Activated B cell treated with CpG ODN at 0.5 μM for 24 hours (primary cell): ENCODE results near the gene TEX13A. TPM values are rescaled to one million over a fixed set of nuclear protein-coding genes. Genes with fewer than 3 reads are reported as not detected.

Source experiments
- ATAC-seq: fragments of 200-7000 bp; cut with Tn5 transposase; one replicate; pipeline ENCODE4 v1.10.0; 2021; ENCODE audit warnings: low read depth, mild to moderate bottlenecking, moderate library complexity
- CTCF ChIA-PET: fragments of 350-600 bp; sonication (Branson Sonifier 250); formaldehyde crosslinking; loops from one replicate; lab custom pipeline; 2021; ENCODE audit warnings: antibody characterized with exemption; lab: Charles Lee
- POLR2A ChIA-PET: fragments of 350-600 bp; sonication (Branson Sonifier 250); formaldehyde crosslinking; loops from one replicate; lab custom pipeline; 2021; ENCODE audit warnings: antibody characterized with exemption; lab: Charles Lee
- DNase-seq: peaks from one replicate; pipeline ENCODE4 v3.0.0; 2022
- H3K27ac Mint-ChIP-seq: one replicate; pipeline ENCODE4 v1.8.0; 2020; ENCODE audit warnings: mixed read lengths
- H3K27me3 Mint-ChIP-seq: one replicate; pipeline ENCODE4 v1.8.0; 2021; ENCODE audit warnings: mixed read lengths
- H3K36me3 Mint-ChIP-seq: one replicate; pipeline ENCODE4 v1.8.0; 2021; ENCODE audit warnings: low read depth, mixed read lengths
- H3K4me1 Mint-ChIP-seq: one replicate; pipeline ENCODE4 v1.8.0; 2021; ENCODE audit warnings: mixed read lengths
- H3K4me3 Mint-ChIP-seq: one replicate; pipeline ENCODE4 v1.8.0; 2020; ENCODE audit warnings: mild to moderate bottlenecking, mixed read lengths
- H3K9me3 Mint-ChIP-seq: one replicate; pipeline ENCODE4 v1.8.0; 2020; ENCODE audit warnings: mixed read lengths
- intact Hi-C: fragments of 100-400 bp; cut with micrococcal nuclease; formaldehyde crosslinking; loops from one replicate; pipeline ENCODE4 v1.15.1; 2024
- total RNA-seq: library from RNA; stranded (reverse); gene quantifications from 2 replicates; pipeline ENCODE4 v1.2.3, GENCODE V29; 2022
- TF ChIP-seq, protein P1 (sequence below): fragments of 200-600 bp; IDR thresholded peaks from one replicate; pipeline ENCODE4 v1.8.0; 2022; ENCODE audit warnings: antibody characterized with exemption, mild to moderate bottlenecking

Gene TEX13A
- total RNA-seq, 1 donor from 2014 or later: not detected

DNA sequence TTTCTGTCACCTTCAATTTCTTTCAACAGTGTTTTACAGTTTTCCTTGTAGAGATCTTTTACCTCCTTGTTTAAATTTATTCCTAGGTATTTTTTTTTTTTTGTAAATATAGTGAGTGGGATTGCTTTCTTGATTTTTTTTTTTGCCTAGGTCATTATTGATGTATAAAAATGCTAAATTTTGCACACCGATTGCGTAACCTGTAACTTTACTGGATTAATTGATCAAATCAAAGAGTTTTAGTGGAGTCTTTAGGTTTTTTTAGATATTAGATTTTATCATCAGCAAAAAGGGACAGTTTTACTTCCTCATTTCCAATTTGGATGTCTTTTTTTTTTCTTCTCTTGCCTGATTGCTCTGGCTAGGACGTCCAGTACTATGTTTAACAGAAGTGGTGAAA, 40.9 kb downstream of the TEX13A start:
- no peaks in the 10 kb centered on the region for H3K9me3 Mint-ChIP-seq
- no peaks in the 10 kb centered on the region for H3K27me3 Mint-ChIP-seq
- no peak overlapping the region for H3K4me3 Mint-ChIP-seq
- ChIA-PET CTCF (no interaction called here), POLR2A (no interaction called here)
- H3K36me3 Mint-ChIP-seq: no peaks in the 10 kb centered on the region
- H3K4me1 Mint-ChIP-seq: no peaks in the 10 kb centered on the region
- DNase-seq (no peak), ATAC-seq (no peak)
- intact Hi-C loops: no loop called here
- no peak overlapping the region for H3K27ac Mint-ChIP-seq
- TF ChIP-seq, protein P1, sequence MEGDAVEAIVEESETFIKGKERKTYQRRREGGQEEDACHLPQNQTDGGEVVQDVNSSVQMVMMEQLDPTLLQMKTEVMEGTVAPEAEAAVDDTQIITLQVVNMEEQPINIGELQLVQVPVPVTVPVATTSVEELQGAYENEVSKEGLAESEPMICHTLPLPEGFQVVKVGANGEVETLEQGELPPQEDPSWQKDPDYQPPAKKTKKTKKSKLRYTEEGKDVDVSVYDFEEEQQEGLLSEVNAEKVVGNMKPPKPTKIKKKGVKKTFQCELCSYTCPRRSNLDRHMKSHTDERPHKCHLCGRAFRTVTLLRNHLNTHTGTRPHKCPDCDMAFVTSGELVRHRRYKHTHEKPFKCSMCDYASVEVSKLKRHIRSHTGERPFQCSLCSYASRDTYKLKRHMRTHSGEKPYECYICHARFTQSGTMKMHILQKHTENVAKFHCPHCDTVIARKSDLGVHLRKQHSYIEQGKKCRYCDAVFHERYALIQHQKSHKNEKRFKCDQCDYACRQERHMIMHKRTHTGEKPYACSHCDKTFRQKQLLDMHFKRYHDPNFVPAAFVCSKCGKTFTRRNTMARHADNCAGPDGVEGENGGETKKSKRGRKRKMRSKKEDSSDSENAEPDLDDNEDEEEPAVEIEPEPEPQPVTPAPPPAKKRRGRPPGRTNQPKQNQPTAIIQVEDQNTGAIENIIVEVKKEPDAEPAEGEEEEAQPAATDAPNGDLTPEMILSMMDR: no peak

GRCh38 chrX:105173071-105173470, 47.4 kb downstream of the TEX13A start:
- Mint-ChIP-seq H3K4me3 (no peak overlapping the region), H3K9me3 (no peaks in the 10 kb centered on the region), H3K36me3 (no peaks in the 10 kb centered on the region), H3K27ac (no peak overlapping the region), H3K4me1 (no peaks in the 10 kb centered on the region), H3K27me3 (no peaks in the 10 kb centered on the region)
- DNase-seq (no peak), ATAC-seq (no peak)
- TF ChIP-seq, protein P1: no peak
- ChIA-PET CTCF (no interaction called here), POLR2A (no interaction called here)
- intact Hi-C loops: no loop called here
